B cell (primary cell): ENCODE results near the gene PDCD5. TPM values are rescaled to one million over a fixed set of nuclear protein-coding genes. Genes with fewer than 3 reads are reported as not detected.

ENCODE experiments used
- ATAC-seq: fragments of 200-7000 bp; cut with Tn5 transposase; one replicate; pipeline ENCODE4 v1.10.0; 2021; ENCODE audit warnings: low read depth, mild to moderate bottlenecking, moderate number of reproducible peaks, moderate library complexity
- CTCF ChIA-PET: fragments of 350-600 bp; sonication (Branson Sonifier 250); formaldehyde crosslinking; loops from one replicate; lab custom pipeline; 2021; ENCODE audit warnings: antibody characterized with exemption, inconsistent platforms; lab: Charles Lee
- POLR2A ChIA-PET: fragments of 350-600 bp; sonication (Branson Sonifier 250); formaldehyde crosslinking; loops from one replicate; lab custom pipeline; 2021; ENCODE audit warnings: antibody characterized with exemption; lab: Charles Lee
- DNase-seq: peaks from one replicate; pipeline ENCODE4 v3.0.0; 2013
- H2AFZ ChIP-seq: 2 replicates; pipeline ENCODE4 v1.6.1; 2012; ENCODE audit warnings: mild to moderate bottlenecking, low read depth, low read length; ENCODE audit not compliant: insufficient read depth, poor library complexity, severe bottlenecking
- H3K27ac ChIP-seq, 2 donors: 1 replicate in 1 of 2; 2 replicates in 1 of 2; pipeline ENCODE4 v1.5.1; 2012 to 2013; ENCODE audit warnings: low read length in 2 of 2, mild to moderate bottlenecking in 2 of 2, moderate library complexity in 1 of 2
- H3K27me3 ChIP-seq, 4 experiments: fragments of 200-600 bp in 1 of 4; sonication (generic) in 1 of 4; replicated peaks in 1 of 4; 1 replicate in 2 of 4; 2 replicates in 2 of 4; pipeline versions ENCODE4 v1.6.1 to v1.7.0; 2013 to 2016; ENCODE audit warnings: low read length in 3 of 4, mild to moderate bottlenecking in 2 of 4, mixed read lengths in 1 of 4, moderate library complexity in 1 of 4; ENCODE audit not compliant: insufficient read depth in 4 of 4, control insufficient read depth in 3 of 4; ENCODE audit errors: control extremely low read depth in 1 of 4
- H3K36me3 ChIP-seq, 2 experiments: replicated peaks in 1 of 2; 1 replicate in 1 of 2; 2 replicates in 1 of 2; pipeline versions ENCODE4 v1.6.1 to v1.7.1; 2013; ENCODE audit warnings: low read length in 1 of 2; ENCODE audit not compliant: insufficient read depth in 2 of 2, control insufficient read depth in 1 of 2; ENCODE audit errors: control extremely low read depth in 1 of 2, extremely low read depth in 1 of 2
- H3K4me1 ChIP-seq, 2 donors: fragments of 200-600 bp in 1 of 2; sonication (generic) in 1 of 2; 1 replicate in 1 of 2; 2 replicates in 1 of 2; pipeline versions ENCODE4 v1.5.1 to v1.6.1; 2013 to 2017; ENCODE audit warnings: low read length in 2 of 2; ENCODE audit not compliant: control insufficient read depth in 2 of 2, insufficient read depth in 2 of 2
- H3K4me2 ChIP-seq: replicated peaks from 2 replicates; pipeline ENCODE3; 2012; ENCODE audit warnings: mild to moderate bottlenecking, low read depth, low read length; ENCODE audit not compliant: poor library complexity, severe bottlenecking
- H3K4me3 ChIP-seq, 5 experiments: fragments of 200-600 bp in 1 of 5; sonication (generic) in 1 of 5; 1 replicate in 3 of 5; 2 replicates in 2 of 5; pipeline versions ENCODE4 v1.5.1 to v1.7.0; 2011 to 2016; ENCODE audit warnings: low read length in 4 of 5, mild to moderate bottlenecking in 4 of 5, low read depth in 2 of 5, control low read depth in 1 of 5, moderate library complexity in 1 of 5; ENCODE audit not compliant: insufficient read depth in 1 of 5; ENCODE audit errors: control extremely low read depth in 1 of 5, extremely low read depth in 1 of 5
- H3K79me2 ChIP-seq: fragments of 200-600 bp; sonication (generic); one replicate; pipeline ENCODE4 v1.6.0; 2016; ENCODE audit warnings: low read length; ENCODE audit not compliant: control insufficient read depth, insufficient read depth
- H3K9ac ChIP-seq: fragments of 200-600 bp; sonication (generic); 2 replicates; pipeline ENCODE4 v1.6.1; 2017; ENCODE audit warnings: mild to moderate bottlenecking, low read length, moderate library complexity
- H3K9me3 ChIP-seq, 3 donors: one replicate each; pipeline versions ENCODE4 v1.6.1 to v1.7.1; 2013; ENCODE audit warnings: low read length in 2 of 3; ENCODE audit not compliant: control insufficient read depth in 2 of 3, insufficient read depth in 1 of 3; ENCODE audit errors: control extremely low read depth in 1 of 3
- H4K20me1 ChIP-seq: 2 replicates; pipeline ENCODE4 v1.6.0; 2012; ENCODE audit warnings: mild to moderate bottlenecking, low read length; ENCODE audit not compliant: insufficient read depth, control insufficient read depth, poor library complexity, severe bottlenecking
- H3K27ac Mint-ChIP-seq: one replicate; pipeline ENCODE4 v1.8.0; 2021; ENCODE audit warnings: mixed read lengths
- H3K27me3 Mint-ChIP-seq: one replicate; pipeline ENCODE4 v1.8.0; 2021; ENCODE audit warnings: mixed read lengths
- H3K4me1 Mint-ChIP-seq: one replicate; pipeline ENCODE4 v1.8.0; 2021; ENCODE audit warnings: mixed read lengths
- H3K4me3 Mint-ChIP-seq: one replicate; pipeline ENCODE4 v1.8.0; 2021; ENCODE audit warnings: mixed read lengths
- H3K9me3 Mint-ChIP-seq: one replicate; pipeline ENCODE4 v1.8.0; 2022; ENCODE audit warnings: mixed read lengths; ENCODE audit not compliant: insufficient read depth
- EZH2 ChIP-seq: IDR thresholded peaks from 2 replicates; pipeline ENCODE4 v1.6.1; 2012; ENCODE audit warnings: borderline replicate concordance, low read depth, mild to moderate bottlenecking, moderate library complexity, low read length; ENCODE audit not compliant: insufficient read depth, poor library complexity, severe bottlenecking
- WGBS: methylation state at CpG from one replicate; pipeline ENCODE4 v1.1.5; 2013; ENCODE audit warnings: missing lambda C conversion rate; ENCODE audit not compliant: insufficient coverage; 5-methylcytosine and 5-hydroxymethylcytosine counted together
- intact Hi-C: fragments of 100-400 bp; cut with micrococcal nuclease; formaldehyde crosslinking; loops from one replicate; pipeline ENCODE4 v1.10.0; 2022
- polyA plus RNA-seq: library from polyadenylated mRNA; depleted of rRNA; stranded (reverse); fragments of >200 nt; gene quantifications from 2 replicates; pipeline ENCODE4 v1.2.3, GENCODE V29; 2012
- total RNA-seq, 2 donors: library from RNA; stranded (reverse); fragments of 120-200 nt in 1 of 2; gene quantifications; 1 replicate in 1 of 2; 2 replicates in 1 of 2; pipeline versions ENCODE4 v1.2.3 to v1.2.4, GENCODE V29; 2013 to 2022
- TF ChIP-seq, protein P1 (sequence below): fragments of 200-600 bp; IDR thresholded peaks from one replicate; pipeline ENCODE4 v1.8.0; 2022; ENCODE audit warnings: antibody characterized with exemption, mild to moderate bottlenecking

PDCD5 gene
- total and polyA plus RNA-seq, 2 donors (not counting 1 experiment from before 2014, with no cell fraction given): 34.8 to 39.5 TPM

DNA sequence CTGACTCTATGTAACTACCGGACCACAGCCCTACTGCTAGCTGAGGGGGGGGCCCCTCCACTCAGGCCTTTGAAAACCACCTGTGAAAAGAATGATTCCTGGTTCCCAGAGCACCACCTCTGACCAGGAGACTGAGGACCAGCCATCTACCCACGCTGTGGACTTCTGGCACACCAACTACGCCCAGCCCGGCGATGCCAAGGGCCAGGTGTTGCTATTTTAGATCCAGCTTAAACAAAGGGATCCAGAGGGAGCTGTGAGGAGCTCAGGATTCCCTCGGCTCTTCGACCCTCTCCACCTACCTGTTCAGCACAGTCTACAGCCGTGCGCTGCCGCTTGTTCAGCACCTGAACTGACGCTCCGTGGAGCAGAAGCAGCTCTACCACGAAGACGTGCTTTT, 23.0 kb downstream of the PDCD5 start:
- TF ChIP-seq, protein P1, sequence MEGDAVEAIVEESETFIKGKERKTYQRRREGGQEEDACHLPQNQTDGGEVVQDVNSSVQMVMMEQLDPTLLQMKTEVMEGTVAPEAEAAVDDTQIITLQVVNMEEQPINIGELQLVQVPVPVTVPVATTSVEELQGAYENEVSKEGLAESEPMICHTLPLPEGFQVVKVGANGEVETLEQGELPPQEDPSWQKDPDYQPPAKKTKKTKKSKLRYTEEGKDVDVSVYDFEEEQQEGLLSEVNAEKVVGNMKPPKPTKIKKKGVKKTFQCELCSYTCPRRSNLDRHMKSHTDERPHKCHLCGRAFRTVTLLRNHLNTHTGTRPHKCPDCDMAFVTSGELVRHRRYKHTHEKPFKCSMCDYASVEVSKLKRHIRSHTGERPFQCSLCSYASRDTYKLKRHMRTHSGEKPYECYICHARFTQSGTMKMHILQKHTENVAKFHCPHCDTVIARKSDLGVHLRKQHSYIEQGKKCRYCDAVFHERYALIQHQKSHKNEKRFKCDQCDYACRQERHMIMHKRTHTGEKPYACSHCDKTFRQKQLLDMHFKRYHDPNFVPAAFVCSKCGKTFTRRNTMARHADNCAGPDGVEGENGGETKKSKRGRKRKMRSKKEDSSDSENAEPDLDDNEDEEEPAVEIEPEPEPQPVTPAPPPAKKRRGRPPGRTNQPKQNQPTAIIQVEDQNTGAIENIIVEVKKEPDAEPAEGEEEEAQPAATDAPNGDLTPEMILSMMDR: no peak
- no peak for TF ChIP-seq EZH2
- Histone ChIP-seq H3K4me1 (no peaks in the 10 kb centered on the region), H2AFZ (no peak overlapping the region), H3K4me2 (no peak overlapping the region), H3K79me2 (no peaks in the 10 kb centered on the region), H3K9ac (no peak overlapping the region), H3K27ac (no peak overlapping the region), H4K20me1 (no peaks in the 10 kb centered on the region), H3K36me3 (peaks cover 9 to 59% of the 10 kb centered on the region in 2 experiments), H3K27me3 (no peaks in the 10 kb centered on the region), H3K4me3 (no peak overlapping the region), H3K9me3 (no peaks in the 10 kb centered on the region)
- Mint-ChIP-seq H3K4me3 (no peak overlapping the region), H3K27ac (no peak overlapping the region), H3K4me1 (no peaks in the 10 kb centered on the region), H3K27me3 (no peaks in the 10 kb centered on the region), H3K9me3 (no peaks in the 10 kb centered on the region)
- POLR2A ChIA-PET: interaction anchor here (0.6 kb wide), 1 partner anchor 776 kb away, joined by 3 read pairs; no protein-coding TSS in a partner anchor
- ATAC-seq (no peak), DNase-seq (no peak)
- CTCF ChIA-PET: no interaction called here
- WGBS: 98% methylated on average over 14 of the region's 14 CpGs
- intact Hi-C loops: no loop called here

DNA sequence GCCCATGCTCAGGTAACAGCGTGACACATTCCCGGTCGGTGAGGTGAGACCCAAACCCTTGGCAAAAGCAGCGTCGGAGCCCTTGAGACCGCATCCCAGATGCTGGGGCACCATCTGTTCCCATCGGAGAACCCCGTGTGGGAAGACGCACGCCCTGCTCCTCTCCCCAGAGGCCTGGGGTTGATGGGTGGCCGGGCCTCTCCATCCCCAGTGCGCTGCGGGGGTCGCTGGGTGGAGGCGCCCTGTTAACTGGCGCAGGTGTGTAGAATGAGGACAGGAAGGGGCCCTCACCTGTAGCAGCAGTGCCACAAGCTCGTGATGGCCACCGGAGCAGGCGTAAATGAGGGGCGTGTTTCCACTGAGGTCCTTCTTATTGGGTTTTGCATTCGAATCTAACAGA, 24.6 kb downstream of the PDCD5 start:
- no peaks in the 10 kb centered on the region for H4K20me1 ChIP-seq
- ATAC-seq: no peak
- H3K27ac Mint-ChIP-seq: no peak overlapping the region

More for the DNA sequence above, 24.6 kb downstream of the PDCD5 start:
- Histone ChIP-seq H3K4me1 (no peaks in the 10 kb centered on the region), H3K9me3 (no peaks in the 10 kb centered on the region), H3K4me2 (no peak overlapping the region), H3K27ac (no peak overlapping the region), H3K27me3 (no peaks in the 10 kb centered on the region), H3K36me3 (peaks cover 5 to 55% of the 10 kb centered on the region in 2 experiments), H3K79me2 (no peaks in the 10 kb centered on the region), H2AFZ (no peak overlapping the region), H3K9ac (no peak overlapping the region), H3K4me3 (no peak overlapping the region)
- Mint-ChIP-seq H3K4me3 (no peak overlapping the region), H3K4me1 (no peaks in the 10 kb centered on the region), H3K27me3 (no peaks in the 10 kb centered on the region), H3K9me3 (no peaks in the 10 kb centered on the region)
- POLR2A ChIA-PET: no interaction called here
- CTCF ChIA-PET: no interaction called here
- TF ChIP-seq, protein P1: no peak
- no peak for TF ChIP-seq EZH2
- WGBS: 99% methylated on average over 18 of the region's 21 CpGs
- intact Hi-C loops: no loop called here
- DNase-seq: no peak
